Rectal smooth muscle tissue (tissue), 1 donor: Measurements from ENCODE around the gene GRM7.

Experiments used
- H3K27ac ChIP-seq: one replicate; pipeline ENCODE4 v1.7.0; 2013; ENCODE audit warnings: low read depth, low read length, inconsistent platforms
- H3K27me3 ChIP-seq: one replicate; pipeline ENCODE4 v1.7.0; 2013; ENCODE audit warnings: low read length; ENCODE audit not compliant: control insufficient read depth, insufficient read depth
- H3K36me3 ChIP-seq: one replicate; pipeline ENCODE4 v1.7.0; 2013; ENCODE audit warnings: low read length; ENCODE audit not compliant: control insufficient read depth, insufficient read depth
- H3K4me1 ChIP-seq: one replicate; pipeline ENCODE4 v1.7.0; 2013; ENCODE audit warnings: low read length; ENCODE audit not compliant: control insufficient read depth, insufficient read depth
- H3K4me3 ChIP-seq: one replicate; pipeline ENCODE4 v1.7.0; 2013; ENCODE audit warnings: low read length
- H3K9ac ChIP-seq: one replicate; pipeline ENCODE4 v1.7.0; 2013; ENCODE audit warnings: low read length

Gene GRM7

DNA sequence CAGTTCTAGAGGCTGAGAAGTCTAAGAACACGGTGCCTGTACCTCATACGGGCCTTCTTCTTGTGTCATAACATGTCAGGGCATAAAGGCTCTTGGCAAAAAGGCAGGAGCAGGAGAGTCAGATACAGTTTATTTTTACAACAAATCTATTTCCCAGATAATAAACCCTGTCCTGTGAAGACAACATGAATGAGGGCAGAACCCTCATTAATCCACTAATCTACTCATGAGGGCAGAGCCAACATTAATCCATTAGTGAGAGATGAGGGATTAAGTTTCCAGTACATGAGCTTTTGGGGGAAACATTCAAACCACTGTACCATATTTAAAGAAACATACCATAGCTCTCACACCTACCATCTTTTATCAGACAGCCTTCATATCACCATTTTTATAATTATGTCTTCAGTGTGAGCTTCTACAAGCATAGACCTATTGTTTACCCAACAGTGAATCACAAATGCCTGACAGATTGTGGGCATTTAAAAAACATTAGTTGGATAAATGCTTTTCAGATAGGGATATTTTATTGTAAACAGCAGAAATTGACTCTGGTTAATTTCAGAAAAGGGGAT lies 645.8 kb downstream of the GRM7 start:
- no peaks in the 10 kb centered on the region for H3K27me3 ChIP-seq
- no peak overlapping the region for H3K27ac ChIP-seq
- no peak overlapping the region for H3K4me3 ChIP-seq
- no peaks in the 10 kb centered on the region for H3K36me3 ChIP-seq
- no peak overlapping the region for H3K9ac ChIP-seq
- H3K4me1 ChIP-seq = no peaks in the 10 kb centered on the region

GRCh38 chr3:7508821-7509220 lies 647.9 kb downstream of the GRM7 start:
- Histone ChIP-seq H3K27ac (no peak overlapping the region), H3K4me3 (no peak overlapping the region), H3K9ac (no peak overlapping the region)

GRCh38 chr3:7512048-7512447 lies 651.1 kb downstream of the GRM7 start:
- Histone ChIP-seq H3K4me1 (no peaks in the 10 kb centered on the region), H3K27ac (no peak overlapping the region), H3K9ac (no peak overlapping the region), H3K36me3 (no peaks in the 10 kb centered on the region), H3K4me3 (no peak overlapping the region), H3K27me3 (no peaks in the 10 kb centered on the region)

More at GRCh38 chr3:7508821-7509220, 647.9 kb downstream of the GRM7 start:
- Histone ChIP-seq H3K36me3 (no peaks in the 10 kb centered on the region), H3K4me1 (no peaks in the 10 kb centered on the region), H3K27me3 (no peaks in the 10 kb centered on the region)

- H3K27me3 ChIP-seq = no peaks in the 10 kb centered on the region
- H3K27ac ChIP-seq = no peak overlapping the region
- H3K36me3 ChIP-seq = no peaks in the 10 kb centered on the region
- H3K9ac ChIP-seq = no peak overlapping the region
- H3K4me3 ChIP-seq = no peak overlapping the region
- peaks cover 4% of the 10 kb centered on the region for H3K4me1 ChIP-seq
These were observed 657.1 kb downstream of the GRM7 start for GRCh38 chr3:7518026-7518425.

DNA sequence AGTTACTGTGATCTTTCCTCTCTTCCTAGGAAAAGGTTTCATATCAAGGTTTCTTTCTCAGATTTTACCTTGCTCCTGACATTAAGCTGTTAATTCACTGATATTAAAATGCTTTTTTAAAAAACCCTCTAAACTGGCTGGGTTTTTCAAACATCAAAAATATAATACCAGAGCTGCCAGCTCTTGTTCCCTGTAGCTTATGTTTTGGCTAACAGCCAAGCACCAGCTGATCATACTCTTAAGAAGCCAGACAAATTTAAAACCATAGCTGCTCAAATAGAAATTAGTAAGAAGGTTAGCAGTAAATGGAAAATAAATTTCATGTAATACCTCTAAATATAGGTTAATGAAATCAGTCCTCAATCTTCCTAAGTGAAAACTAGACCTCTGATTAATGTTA lies 657.5 kb downstream of the GRM7 start:
- Histone ChIP-seq H3K4me3 (no peak overlapping the region), H3K27me3 (no peaks in the 10 kb centered on the region), H3K4me1 (peaks cover 4% of the 10 kb centered on the region), H3K36me3 (no peaks in the 10 kb centered on the region), H3K9ac (no peak overlapping the region), H3K27ac (no peak overlapping the region)

GRCh38 chr3:7520059-7520458 lies 659.1 kb downstream of the GRM7 start:
- no peak overlapping the region for H3K9ac ChIP-seq
- no peak overlapping the region for H3K27ac ChIP-seq
- H3K36me3 ChIP-seq = no peaks in the 10 kb centered on the region
- no peaks in the 10 kb centered on the region for H3K27me3 ChIP-seq
- peaks cover 4% of the 10 kb centered on the region for H3K4me1 ChIP-seq
- H3K4me3 ChIP-seq = no peak overlapping the region

DNA sequence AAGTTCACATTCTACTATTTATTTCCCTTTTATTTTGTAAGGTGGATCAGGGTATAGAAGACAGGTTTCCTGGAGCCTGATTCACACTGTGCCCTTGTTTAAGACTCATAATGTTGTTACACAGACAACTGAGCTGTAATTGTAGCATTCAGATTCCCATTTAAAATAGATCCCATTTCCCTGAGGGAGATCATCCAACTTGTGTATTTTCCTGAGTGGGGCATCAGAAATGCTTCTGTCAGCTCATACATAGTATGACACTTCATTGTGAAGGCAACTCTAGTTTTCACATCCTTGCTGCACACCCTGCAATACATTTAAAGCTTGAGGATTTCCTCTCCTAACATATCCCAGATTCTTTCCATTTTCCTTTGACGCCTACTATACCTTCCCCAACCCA lies 659.7 kb downstream of the GRM7 start:
- Histone ChIP-seq H3K4me1 (peaks cover 4% of the 10 kb centered on the region), H3K4me3 (no peak overlapping the region), H3K36me3 (no peaks in the 10 kb centered on the region), H3K27me3 (no peaks in the 10 kb centered on the region), H3K27ac (no peak overlapping the region), H3K9ac (no peak overlapping the region)

DNA sequence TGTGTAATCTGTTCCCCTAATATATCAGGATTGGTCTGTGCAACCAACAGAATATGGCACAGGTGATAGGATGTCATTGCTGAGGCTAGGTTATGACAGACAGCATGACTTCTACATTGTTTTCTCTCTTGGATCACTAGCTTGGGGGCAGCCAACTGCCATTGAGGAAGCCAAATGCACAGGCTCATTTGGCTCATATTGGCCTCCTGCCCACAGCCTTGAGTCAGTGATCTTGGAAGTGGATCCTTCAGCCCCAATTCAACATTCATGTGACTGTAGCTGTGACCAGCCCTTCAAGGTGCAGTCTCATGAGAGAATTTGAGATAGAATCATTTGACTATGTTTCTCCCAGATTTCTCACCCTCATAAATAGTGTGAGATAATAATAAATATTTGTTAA lies 675.6 kb downstream of the GRM7 start:
- Histone ChIP-seq H3K4me3 (no peak overlapping the region), H3K27me3 (no peaks in the 10 kb centered on the region), H3K27ac (no peak overlapping the region), H3K4me1 (no peaks in the 10 kb centered on the region), H3K9ac (no peak overlapping the region), H3K36me3 (no peaks in the 10 kb centered on the region)

GRCh38 chr3:7536921-7537320 lies 676.0 kb downstream of the GRM7 start:
- H3K9ac ChIP-seq = no peak overlapping the region
- no peaks in the 10 kb centered on the region for H3K36me3 ChIP-seq
- no peak overlapping the region for H3K27ac ChIP-seq
- H3K4me1 ChIP-seq = no peaks in the 10 kb centered on the region
- no peaks in the 10 kb centered on the region for H3K27me3 ChIP-seq
- no peak overlapping the region for H3K4me3 ChIP-seq

- H3K9ac ChIP-seq = no peak overlapping the region
- H3K4me3 ChIP-seq = no peak overlapping the region
- no peak overlapping the region for H3K27ac ChIP-seq
- no peaks in the 10 kb centered on the region for H3K36me3 ChIP-seq
- no peaks in the 10 kb centered on the region for H3K27me3 ChIP-seq
- no peaks in the 10 kb centered on the region for H3K4me1 ChIP-seq
These were observed 682.5 kb downstream of the GRM7 start for GRCh38 chr3:7543294-7543880.

DNA sequence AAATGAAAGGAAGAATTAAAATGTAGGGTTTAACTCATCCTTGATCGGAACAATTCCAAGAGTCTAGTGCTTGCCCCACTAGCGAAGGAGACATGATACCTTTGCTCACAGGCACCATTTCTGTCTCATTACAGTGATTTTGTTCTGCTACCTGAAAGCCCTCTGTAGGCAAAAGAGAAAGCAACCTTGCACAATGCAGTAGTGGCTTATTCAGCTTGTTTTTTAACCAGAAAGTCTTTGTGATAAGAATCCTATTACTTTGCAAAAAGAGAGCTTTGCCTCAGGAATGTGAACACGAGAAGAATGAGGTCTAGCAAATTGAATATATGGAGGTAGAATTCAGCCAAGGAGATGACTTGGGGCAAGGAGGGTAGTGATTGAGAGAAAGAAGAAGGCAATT lies 684.4 kb downstream of the GRM7 start:
- Histone ChIP-seq H3K27me3 (no peaks in the 10 kb centered on the region), H3K36me3 (no peaks in the 10 kb centered on the region), H3K4me1 (no peaks in the 10 kb centered on the region), H3K27ac (no peak overlapping the region), H3K4me3 (no peak overlapping the region), H3K9ac (no peak overlapping the region)

DNA sequence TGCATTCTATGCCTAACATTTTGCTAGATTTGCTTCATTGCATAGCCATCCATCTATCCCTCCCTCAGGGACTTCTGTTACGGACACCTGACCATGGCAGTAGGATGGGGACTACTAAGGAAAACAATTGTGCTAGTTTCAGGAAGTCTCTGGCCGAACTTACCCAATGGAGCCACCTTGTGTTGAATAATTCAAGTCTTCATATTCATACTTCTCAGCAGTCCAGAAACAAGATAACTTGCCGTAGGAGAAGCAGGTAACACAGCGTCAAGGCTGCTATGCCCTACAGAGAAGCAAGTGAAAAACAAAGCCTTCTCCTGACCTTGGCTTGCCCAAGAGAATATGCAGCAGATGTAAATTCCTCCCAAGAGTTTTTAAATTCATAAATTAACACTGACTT lies 685.3 kb downstream of the GRM7 start:
- no peaks in the 10 kb centered on the region for H3K4me1 ChIP-seq
- H3K27ac ChIP-seq = no peak overlapping the region
- no peak overlapping the region for H3K4me3 ChIP-seq
- H3K36me3 ChIP-seq = no peaks in the 10 kb centered on the region
- no peak overlapping the region for H3K9ac ChIP-seq
- no peaks in the 10 kb centered on the region for H3K27me3 ChIP-seq

DNA sequence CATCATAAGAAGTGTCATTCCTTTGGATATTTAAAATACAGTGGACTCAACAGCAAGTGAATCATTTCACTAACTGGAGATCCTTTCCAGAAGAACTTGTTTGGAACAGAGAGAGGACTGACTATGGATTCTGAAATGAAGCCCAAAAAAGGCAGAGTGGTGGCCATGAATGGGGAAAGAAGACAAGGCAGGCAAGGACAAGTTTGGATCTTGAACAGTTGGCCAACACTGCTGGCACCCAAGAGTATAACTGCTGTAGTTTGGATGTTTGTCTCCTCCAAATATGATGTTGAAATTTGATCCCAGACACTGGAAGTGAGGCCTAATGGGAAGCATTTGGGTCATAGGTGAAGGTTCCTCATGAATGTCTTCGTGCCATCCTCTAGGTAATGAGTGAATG lies 686.9 kb downstream of the GRM7 start:
- H3K27me3 ChIP-seq = no peaks in the 10 kb centered on the region
- H3K36me3 ChIP-seq = no peaks in the 10 kb centered on the region
- H3K4me1 ChIP-seq = no peaks in the 10 kb centered on the region
- no peak overlapping the region for H3K27ac ChIP-seq
- no peak overlapping the region for H3K9ac ChIP-seq
- no peak overlapping the region for H3K4me3 ChIP-seq
